Activated naive CD4-positive, alpha-beta T cell treated with anti-CD3 and anti-CD28 coated beads for 36 hours (primary cell): ENCODE measurements around the gene PRKN. TPM values are rescaled to one million over a fixed set of nuclear protein-coding genes. Genes with fewer than 3 reads are reported as not detected.

Experiments
- CTCF ChIA-PET: fragments of 350-600 bp; sonication (Branson Sonifier 250); formaldehyde crosslinking; loops from one replicate; lab custom pipeline; 2021; ENCODE audit warnings: antibody characterized with exemption; lab: Charles Lee
- DNase-seq: peaks from one replicate; pipeline ENCODE4 v3.0.0-alpha.2; 2020
- H3K27ac Mint-ChIP-seq: one replicate; pipeline ENCODE4 v1.8.0; 2021; ENCODE audit warnings: mild to moderate bottlenecking, mixed read lengths
- H3K27me3 Mint-ChIP-seq: one replicate; pipeline ENCODE4 v1.8.0; 2021; ENCODE audit warnings: low read depth, mixed read lengths
- H3K36me3 Mint-ChIP-seq: one replicate; pipeline ENCODE4 v1.8.0; 2021; ENCODE audit warnings: low read depth, mixed read lengths
- H3K4me1 Mint-ChIP-seq: one replicate; pipeline ENCODE4 v1.8.0; 2021; ENCODE audit warnings: low read depth, mixed read lengths
- H3K4me3 Mint-ChIP-seq: one replicate; pipeline ENCODE4 v1.8.0; 2021; ENCODE audit warnings: mild to moderate bottlenecking, moderate library complexity, mixed read lengths
- H3K9me3 Mint-ChIP-seq: one replicate; pipeline ENCODE4 v1.8.0; 2021; ENCODE audit warnings: mixed read lengths
- intact Hi-C: fragments of 100-400 bp; cut with micrococcal nuclease; formaldehyde crosslinking; loops from one replicate; pipeline ENCODE4 v1.15.1; 2023
- total RNA-seq, 2 experiments: library from RNA; stranded (reverse); gene quantifications; one replicate each; pipeline ENCODE4 v1.2.3, GENCODE V29; 2021

The PRKN gene
- total RNA-seq, 2 experiments from 2014 or later: 0.33 to 0.72 TPM

DNA sequence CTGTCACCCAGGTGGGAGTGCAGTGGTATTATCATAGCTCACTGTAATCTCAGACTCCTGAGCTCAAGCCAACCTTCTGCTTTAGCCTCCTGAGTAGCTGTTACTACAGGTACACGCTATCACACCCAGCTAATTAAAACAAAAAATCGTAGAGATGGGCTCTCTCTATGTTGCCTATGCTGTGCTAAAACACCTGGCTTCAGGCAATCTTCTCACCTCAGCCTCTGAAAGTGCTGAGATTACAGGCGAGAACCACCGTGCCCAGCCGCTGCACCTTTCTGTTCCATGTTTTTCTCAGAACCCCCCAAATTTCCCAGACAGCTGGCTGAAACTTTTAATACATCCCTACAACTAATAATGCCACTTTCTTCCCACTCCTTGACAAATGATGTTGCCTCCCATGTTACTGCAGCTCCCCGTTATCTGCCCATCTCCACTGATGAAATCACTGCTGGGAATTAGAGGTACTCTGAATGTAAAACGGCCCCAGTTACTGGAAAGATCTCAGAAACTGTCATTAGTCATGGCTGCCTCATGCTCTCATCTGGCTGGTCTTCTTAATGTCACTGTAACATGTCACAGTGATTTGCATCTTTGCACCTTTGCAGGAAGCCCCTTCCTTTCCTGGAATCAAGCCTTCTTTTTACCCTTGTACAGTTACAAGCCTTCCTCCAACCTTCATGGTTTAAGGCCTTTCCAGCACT is 697.5 kb downstream of the PRKN start:
- Mint-ChIP-seq H3K27me3 (no peaks in the 10 kb centered on the region), H3K27ac (peak overlapping the region; percentile 79), H3K36me3 (no peaks in the 10 kb centered on the region), H3K9me3 (peaks cover 5% of the 10 kb centered on the region), H3K4me3 (no peak overlapping the region), H3K4me1 (peaks cover 6% of the 10 kb centered on the region)
- intact Hi-C loops: no loop called here
- CTCF ChIA-PET: no interaction called here
- DNase-seq: peak; percentile 23

DNA sequence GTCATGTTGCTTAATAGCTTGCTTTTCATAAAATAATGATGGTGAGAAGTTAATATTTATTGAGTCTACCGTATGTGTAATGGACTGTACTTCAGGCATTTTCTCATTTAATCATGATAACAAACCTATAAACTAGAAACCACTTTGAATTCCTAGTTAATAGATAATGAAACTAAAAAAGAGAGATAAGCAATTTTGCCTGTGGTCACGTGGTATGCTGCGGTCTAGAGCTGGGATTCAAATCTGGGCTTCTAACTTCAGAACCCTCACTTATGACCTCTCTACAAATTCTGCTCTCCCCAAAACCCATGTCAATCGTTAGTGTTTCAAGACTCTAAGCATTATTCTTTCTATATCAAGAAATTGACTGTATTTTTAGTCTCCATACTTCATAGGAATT is 700.7 kb downstream of the PRKN start:
- peaks cover 3% of the 10 kb centered on the region for H3K36me3 Mint-ChIP-seq
- CTCF ChIA-PET: no interaction called here
- peaks cover 11% of the 10 kb centered on the region for H3K9me3 Mint-ChIP-seq
- H3K4me1 Mint-ChIP-seq: peaks cover 6% of the 10 kb centered on the region
- no peaks in the 10 kb centered on the region for H3K27me3 Mint-ChIP-seq
- DNase-seq: no peak
- H3K4me3 Mint-ChIP-seq: no peak overlapping the region
- intact Hi-C loops: no loop called here
- no peak overlapping the region for H3K27ac Mint-ChIP-seq

DNA sequence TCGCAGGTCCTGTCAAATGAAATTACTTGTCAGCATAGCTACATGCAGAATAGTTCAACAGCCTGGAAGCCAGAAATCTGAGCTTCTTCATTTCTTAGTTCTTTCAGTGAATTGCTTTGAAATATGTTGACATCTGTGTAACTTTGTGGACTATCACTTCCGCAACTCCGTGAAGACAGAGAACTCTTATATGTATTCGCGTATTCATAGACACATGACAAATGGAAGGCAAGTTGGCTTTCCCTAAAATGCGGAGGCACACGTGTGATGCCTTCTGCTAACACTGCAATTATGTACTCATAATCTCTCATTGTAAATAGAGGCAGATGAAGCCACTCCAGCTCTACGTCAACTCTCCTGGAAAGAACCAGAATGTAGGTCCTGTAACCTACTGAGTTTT is 701.5 kb downstream of the PRKN start:
- no peak for DNase-seq
- CTCF ChIA-PET: no interaction called here
- intact Hi-C loops: no loop called here
- no peak overlapping the region for H3K4me3 Mint-ChIP-seq
- peaks cover 6% of the 10 kb centered on the region for H3K4me1 Mint-ChIP-seq
- H3K27ac Mint-ChIP-seq: no peak overlapping the region
- no peaks in the 10 kb centered on the region for H3K27me3 Mint-ChIP-seq
- H3K36me3 Mint-ChIP-seq: peaks cover 3% of the 10 kb centered on the region
- peaks cover 11% of the 10 kb centered on the region for H3K9me3 Mint-ChIP-seq

DNA sequence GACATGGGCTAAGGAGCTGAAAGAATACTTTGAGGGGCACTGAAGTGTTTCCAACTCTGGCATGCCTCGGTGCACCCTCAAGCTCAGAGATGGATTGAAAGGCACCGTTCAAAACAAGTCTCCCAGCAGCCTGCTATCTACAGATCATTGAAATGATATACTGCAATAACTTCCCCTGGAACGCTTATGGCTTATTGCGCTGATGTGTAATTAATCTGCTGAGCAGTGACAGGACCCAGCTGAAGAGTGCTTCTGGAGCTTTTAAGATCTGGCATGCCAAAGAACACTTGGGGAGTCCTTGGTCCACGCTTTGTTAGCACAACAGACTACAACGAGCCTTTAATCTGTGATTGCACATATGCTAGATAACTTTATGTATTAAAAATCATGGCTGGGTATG is 708.2 kb downstream of the PRKN start:
- no peaks in the 10 kb centered on the region for H3K27me3 Mint-ChIP-seq
- no peak overlapping the region for H3K27ac Mint-ChIP-seq
- peaks cover 22% of the 10 kb centered on the region for H3K9me3 Mint-ChIP-seq
- intact Hi-C loops: no loop called here
- DNase-seq: no peak
- CTCF ChIA-PET: interaction anchor here (0.7 kb wide), 1 partner anchor 10 kb away, joined by 4 read pairs; no protein-coding TSS in a partner anchor
- H3K36me3 Mint-ChIP-seq: peaks cover 3% of the 10 kb centered on the region
- no peak overlapping the region for H3K4me3 Mint-ChIP-seq
- H3K4me1 Mint-ChIP-seq: no peaks in the 10 kb centered on the region

DNA sequence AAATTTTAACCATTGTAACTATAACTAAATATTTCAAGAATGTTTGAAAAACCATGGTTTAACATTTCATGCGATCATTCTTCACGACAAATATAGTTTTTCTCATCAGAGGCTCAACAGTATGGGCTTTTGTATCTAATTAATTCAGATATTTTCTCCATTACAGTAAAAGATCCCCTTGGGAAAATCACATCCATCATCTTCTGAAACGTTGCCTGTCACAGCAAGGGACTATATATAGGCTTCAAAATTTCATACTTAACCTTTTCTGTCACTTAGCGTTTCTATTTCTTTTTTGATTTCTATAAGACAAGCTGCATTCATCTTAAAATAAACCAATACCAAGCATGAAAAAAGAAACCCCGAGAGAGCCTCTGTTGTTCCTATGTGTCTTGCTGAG is 710.0 kb downstream of the PRKN start:
- Mint-ChIP-seq H3K27ac (no peak overlapping the region), H3K27me3 (no peaks in the 10 kb centered on the region), H3K36me3 (no peaks in the 10 kb centered on the region), H3K4me1 (no peaks in the 10 kb centered on the region), H3K9me3 (peaks cover 25% of the 10 kb centered on the region), H3K4me3 (no peak overlapping the region)
- CTCF ChIA-PET: no interaction called here
- intact Hi-C loops: no loop called here
- no peak for DNase-seq

DNA sequence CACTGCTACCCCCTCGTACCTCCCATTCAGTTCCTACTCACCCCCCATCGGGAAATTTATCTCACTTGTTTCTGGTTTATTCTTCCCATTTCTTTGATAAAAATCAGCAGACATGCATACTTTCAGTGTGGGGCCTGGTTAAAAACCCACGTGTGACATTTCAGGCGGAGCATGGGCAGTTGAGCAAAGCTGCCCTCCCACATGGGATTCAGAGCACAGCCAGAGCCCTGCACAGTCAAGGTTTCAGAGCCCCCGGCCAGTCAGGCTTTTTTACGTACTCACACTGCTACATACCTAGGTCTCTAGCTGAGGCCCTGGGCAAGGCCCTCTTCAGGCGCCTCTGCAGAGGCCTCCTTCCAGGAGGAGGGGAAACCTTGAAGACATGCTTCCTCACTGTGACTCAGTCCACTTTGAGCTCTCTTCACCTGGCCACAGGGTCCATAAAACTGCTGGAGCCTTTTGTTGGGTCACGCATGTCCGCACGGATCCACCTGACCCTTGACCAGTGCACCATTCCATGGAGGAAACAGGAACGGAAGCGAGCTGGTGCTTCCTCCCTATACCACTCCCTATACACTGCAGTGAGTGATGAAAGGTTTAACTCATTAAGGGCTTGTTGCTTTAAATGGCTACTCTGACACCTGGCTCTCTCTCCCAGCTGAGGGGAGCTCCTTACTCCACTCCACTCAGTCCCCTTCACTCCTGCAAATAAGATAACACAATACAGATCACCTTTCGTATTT is 713.3 kb downstream of the PRKN start:
- no peaks in the 10 kb centered on the region for H3K27me3 Mint-ChIP-seq
- no peaks in the 10 kb centered on the region for H3K36me3 Mint-ChIP-seq
- H3K4me1 Mint-ChIP-seq: no peaks in the 10 kb centered on the region
- CTCF ChIA-PET: interaction anchor here (1.0 kb wide), 1 partner anchor 267 kb away, joined by 5 read pairs; no protein-coding TSS in a partner anchor
- H3K9me3 Mint-ChIP-seq: peaks cover 26% of the 10 kb centered on the region
- intact Hi-C loops: no loop called here
- no peak for DNase-seq
- no peak overlapping the region for H3K27ac Mint-ChIP-seq
- no peak overlapping the region for H3K4me3 Mint-ChIP-seq

DNA sequence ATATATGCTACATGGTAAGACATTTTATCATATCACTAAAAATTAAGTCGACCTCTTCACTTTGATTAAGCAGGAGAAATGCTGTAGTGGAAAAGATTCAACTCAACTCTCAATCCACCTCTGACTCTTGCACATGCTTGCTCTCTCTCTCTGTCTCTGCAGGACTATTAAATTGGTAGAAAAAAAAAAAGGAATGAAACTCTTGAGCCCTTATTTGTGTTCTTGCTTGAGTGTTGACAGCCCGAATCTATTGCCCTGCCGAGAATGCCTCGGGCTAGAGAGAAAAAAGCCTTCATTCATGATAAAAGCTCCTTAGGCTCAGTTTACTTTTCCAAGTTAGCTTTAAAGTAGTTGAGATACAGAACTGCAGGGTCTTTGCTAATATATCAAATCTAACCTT is 722.2 kb downstream of the PRKN start:
- Mint-ChIP-seq H3K27ac (no peak overlapping the region), H3K27me3 (no peaks in the 10 kb centered on the region), H3K4me3 (no peak overlapping the region), H3K4me1 (no peaks in the 10 kb centered on the region), H3K36me3 (peaks cover 1% of the 10 kb centered on the region), H3K9me3 (peaks cover 10% of the 10 kb centered on the region)
- CTCF ChIA-PET: no interaction called here
- no peak for DNase-seq
- intact Hi-C loops: no loop called here

DNA sequence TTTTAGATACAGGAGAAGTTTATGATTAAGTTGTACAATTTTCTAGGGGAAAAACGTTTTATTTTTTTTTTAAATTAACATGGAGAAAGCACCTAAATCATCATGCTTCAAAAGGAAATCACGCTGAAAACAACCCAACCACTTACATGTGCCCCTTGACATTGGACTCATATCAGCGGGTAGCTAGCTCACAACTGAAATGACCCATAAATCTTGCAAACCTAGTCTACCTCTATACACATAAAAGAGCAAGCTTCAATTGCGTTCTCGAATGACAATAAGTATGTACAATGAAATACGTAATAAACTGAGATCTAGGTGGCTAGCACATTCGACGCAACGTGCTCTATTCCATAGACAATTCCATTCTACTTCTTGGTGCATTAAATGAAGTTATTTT is 730.8 kb downstream of the PRKN start:
- Mint-ChIP-seq H3K27ac (no peak overlapping the region), H3K4me3 (no peak overlapping the region), H3K27me3 (no peaks in the 10 kb centered on the region), H3K4me1 (no peaks in the 10 kb centered on the region), H3K36me3 (no peaks in the 10 kb centered on the region), H3K9me3 (peaks cover 28% of the 10 kb centered on the region)
- CTCF ChIA-PET: no interaction called here
- intact Hi-C loops: no loop called here
- DNase-seq: no peak

DNA sequence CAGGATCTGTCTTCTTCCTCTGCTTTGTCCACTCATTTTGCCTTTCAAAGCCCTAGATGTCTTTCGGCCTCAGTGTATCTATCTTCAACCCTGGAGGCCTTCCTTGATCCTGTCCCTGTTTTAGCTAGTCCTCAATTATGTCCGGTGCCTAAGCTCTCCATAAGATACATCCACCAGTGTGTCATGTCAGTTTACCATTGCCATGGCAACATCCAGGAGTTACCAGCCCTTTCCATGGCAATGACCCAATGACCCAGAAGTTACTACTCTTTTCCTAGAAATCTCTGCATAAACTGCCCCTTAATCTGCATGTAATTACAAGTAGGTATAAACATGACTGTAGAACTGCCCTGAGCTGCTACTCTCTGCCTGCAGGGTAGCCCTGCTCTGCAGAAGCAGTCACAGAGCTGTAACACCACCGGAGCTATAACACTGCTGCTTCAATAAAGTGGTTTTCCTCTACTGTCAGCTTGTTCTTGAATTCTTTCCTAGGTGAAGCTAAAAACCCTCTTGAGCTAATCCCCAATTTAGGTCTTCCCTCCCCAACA is 741.6 kb downstream of the PRKN start:
- Mint-ChIP-seq H3K9me3 (peaks cover 21% of the 10 kb centered on the region), H3K36me3 (peaks cover 13% of the 10 kb centered on the region), H3K27me3 (no peaks in the 10 kb centered on the region), H3K4me1 (no peaks in the 10 kb centered on the region), H3K27ac (no peak overlapping the region), H3K4me3 (no peak overlapping the region)
- CTCF ChIA-PET: no interaction called here
- no peak for DNase-seq
- intact Hi-C loops: no loop called here

DNA sequence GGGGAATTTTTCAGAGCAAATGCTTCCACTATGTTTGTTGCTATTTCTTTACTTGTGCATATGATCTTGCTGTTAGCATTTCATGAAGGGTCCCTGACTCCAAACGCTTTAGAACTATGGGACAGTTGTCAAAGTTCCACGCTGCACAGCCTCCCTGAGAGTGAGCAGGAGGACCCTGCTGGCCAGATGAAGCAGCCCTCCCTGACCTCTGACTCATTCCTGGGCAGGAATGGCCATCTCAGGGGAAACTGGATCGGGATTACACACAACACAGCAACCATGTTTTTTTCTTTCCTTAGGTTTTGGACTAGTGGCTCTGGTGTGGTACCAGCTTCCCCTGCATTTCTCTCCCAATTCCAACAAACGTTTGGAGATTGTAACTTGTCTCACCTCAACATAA is 742.9 kb downstream of the PRKN start:
- DNase-seq: no peak
- no peak overlapping the region for H3K27ac Mint-ChIP-seq
- H3K4me3 Mint-ChIP-seq: no peak overlapping the region
- H3K9me3 Mint-ChIP-seq: peaks cover 10% of the 10 kb centered on the region
- no peaks in the 10 kb centered on the region for H3K27me3 Mint-ChIP-seq
- CTCF ChIA-PET: no interaction called here
- H3K36me3 Mint-ChIP-seq: peaks cover 8% of the 10 kb centered on the region
- H3K4me1 Mint-ChIP-seq: no peaks in the 10 kb centered on the region
- intact Hi-C loops: no loop called here

DNA sequence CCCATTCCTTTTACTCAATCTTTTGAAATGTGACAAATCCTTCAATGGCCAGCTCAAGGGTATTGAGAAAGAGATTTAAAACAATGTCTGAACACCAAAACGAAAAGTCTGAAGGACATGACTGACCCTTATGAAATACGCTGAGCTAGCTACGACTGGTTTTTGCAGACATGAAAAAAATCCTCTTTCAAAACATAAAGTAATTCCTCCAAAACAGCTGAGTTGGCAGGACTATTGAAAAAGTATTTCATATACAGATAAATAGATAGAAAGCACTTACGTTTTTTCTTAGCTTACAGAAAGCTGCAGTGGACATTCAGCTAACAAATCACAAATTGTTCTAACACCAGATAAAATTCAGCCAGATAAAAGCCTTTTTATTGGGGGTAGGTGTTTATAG is 751.0 kb downstream of the PRKN start:
- Mint-ChIP-seq H3K27ac (no peak overlapping the region), H3K27me3 (no peaks in the 10 kb centered on the region), H3K4me3 (no peak overlapping the region), H3K36me3 (peaks cover 4% of the 10 kb centered on the region), H3K9me3 (peaks cover 6% of the 10 kb centered on the region), H3K4me1 (no peaks in the 10 kb centered on the region)
- intact Hi-C loops: no loop called here
- CTCF ChIA-PET: no interaction called here
- no peak for DNase-seq

DNA sequence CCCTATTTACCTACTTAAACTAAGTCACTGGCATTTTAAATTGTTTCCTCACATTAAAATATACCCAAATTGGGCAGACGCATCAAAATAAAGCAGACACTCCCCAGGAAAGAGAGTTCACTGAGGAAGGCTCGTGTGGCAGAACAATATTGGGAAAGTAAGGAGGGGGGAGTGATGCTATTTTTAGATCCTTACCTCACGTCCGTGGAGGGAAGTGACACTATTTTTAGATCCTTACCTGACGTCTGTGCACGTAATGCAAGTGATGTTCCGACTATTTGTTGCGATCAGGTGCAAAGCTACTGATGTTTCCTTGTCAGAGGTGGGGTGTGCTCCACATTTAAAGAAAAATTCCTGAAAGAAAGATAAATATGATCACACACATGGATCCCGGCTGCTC is 754.5 kb downstream of the PRKN start:
- Mint-ChIP-seq H3K9me3 (peaks cover 6% of the 10 kb centered on the region), H3K4me1 (no peaks in the 10 kb centered on the region), H3K27ac (no peak overlapping the region), H3K4me3 (no peak overlapping the region), H3K27me3 (no peaks in the 10 kb centered on the region), H3K36me3 (peaks cover 4% of the 10 kb centered on the region)
- DNase-seq: no peak
- intact Hi-C loops: no loop called here
- CTCF ChIA-PET: no interaction called here

DNA sequence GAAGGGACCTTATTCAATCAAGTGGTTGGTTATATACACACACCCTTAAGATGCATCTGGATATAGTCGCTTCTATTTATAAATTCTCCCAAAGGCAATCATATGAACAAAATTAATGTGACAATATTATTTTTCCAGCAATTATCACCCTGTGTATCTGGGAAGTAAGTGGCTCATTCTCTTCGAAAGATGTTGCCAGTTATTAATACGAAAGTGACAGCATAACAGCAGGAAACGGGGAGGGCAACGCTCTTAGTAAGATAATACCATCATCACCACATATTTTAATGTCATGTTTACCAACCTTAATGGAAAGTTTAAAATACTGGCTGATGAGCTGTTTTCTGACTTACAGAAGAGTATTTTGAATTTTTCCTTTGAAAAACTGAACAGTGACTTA is 756.5 kb downstream of the PRKN start:
- DNase-seq: no peak
- Mint-ChIP-seq H3K27ac (no peak overlapping the region), H3K4me1 (no peaks in the 10 kb centered on the region), H3K27me3 (no peaks in the 10 kb centered on the region), H3K4me3 (no peak overlapping the region), H3K36me3 (peaks cover 4% of the 10 kb centered on the region), H3K9me3 (peaks cover 3% of the 10 kb centered on the region)
- CTCF ChIA-PET: no interaction called here
- intact Hi-C loops: no loop called here
